Cardiac fibroblast (primary cell): ENCODE results near the gene JPH3.
"Not testable (repeated sequence)": the region's sequence is repeated elsewhere in the genome, so short reads cannot be mapped to it uniquely, and the experiment has no call there.

Experiments
- DNase-seq, 2 donors: peaks; one replicate each; pipeline versions ENCODE4 v3.0.0 to v3.0.0-alpha.2; 2010; ENCODE audit warnings: low read depth in 2 of 2
- H3K4me3 ChIP-seq, 2 donors: replicated peaks in 1 of 2; 1 replicate in 1 of 2; 2 replicates in 1 of 2; pipeline ENCODE4 v1.5.1; 2011; ENCODE audit warnings: low read depth in 2 of 2, low read length in 2 of 2, mild to moderate bottlenecking in 2 of 2, moderate library complexity in 1 of 2
- TF ChIP-seq, protein P1 (sequence below): IDR thresholded peaks from one replicate; pipeline ENCODE4 v1.5.1; 2011; ENCODE audit warnings: low read depth, mild to moderate bottlenecking, low read length, inconsistent platforms

JPH3 gene

DNA sequence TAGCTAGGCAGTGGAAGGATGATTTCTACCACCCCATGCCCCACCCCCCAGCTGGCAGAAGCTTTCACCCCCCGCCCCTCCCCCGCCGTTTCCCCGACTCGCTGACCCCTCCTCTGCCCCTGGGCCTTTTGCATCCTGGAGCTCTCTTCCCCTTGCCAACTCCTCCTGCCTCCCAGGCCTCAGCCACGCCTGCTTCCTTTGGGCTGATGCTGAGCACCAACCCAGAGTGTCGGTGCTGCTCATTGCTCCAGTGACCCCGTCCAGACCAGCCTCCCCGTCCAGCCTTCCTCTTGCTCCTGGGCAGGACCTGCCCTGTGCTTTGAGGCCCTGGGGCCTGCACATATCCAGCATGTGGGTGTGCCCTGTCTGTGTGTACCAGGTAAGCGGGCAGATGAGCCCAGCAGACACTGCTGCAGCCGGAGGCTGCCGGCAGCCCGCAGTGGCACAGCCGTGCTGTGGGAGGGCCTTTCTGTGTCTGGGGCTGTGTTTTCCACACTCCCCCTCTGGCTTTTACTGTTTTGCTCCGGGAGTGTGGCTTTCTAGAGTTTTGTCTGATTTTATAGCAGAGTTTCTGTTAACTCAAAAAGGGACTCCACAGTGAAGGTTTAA is 72.9 kb downstream of the JPH3 start:
- DNase-seq, result peak in 1 of 2 donors; percentile 20
- TF ChIP-seq, protein P1, sequence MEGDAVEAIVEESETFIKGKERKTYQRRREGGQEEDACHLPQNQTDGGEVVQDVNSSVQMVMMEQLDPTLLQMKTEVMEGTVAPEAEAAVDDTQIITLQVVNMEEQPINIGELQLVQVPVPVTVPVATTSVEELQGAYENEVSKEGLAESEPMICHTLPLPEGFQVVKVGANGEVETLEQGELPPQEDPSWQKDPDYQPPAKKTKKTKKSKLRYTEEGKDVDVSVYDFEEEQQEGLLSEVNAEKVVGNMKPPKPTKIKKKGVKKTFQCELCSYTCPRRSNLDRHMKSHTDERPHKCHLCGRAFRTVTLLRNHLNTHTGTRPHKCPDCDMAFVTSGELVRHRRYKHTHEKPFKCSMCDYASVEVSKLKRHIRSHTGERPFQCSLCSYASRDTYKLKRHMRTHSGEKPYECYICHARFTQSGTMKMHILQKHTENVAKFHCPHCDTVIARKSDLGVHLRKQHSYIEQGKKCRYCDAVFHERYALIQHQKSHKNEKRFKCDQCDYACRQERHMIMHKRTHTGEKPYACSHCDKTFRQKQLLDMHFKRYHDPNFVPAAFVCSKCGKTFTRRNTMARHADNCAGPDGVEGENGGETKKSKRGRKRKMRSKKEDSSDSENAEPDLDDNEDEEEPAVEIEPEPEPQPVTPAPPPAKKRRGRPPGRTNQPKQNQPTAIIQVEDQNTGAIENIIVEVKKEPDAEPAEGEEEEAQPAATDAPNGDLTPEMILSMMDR, result no peak

GRCh38 chr16:87677830-87678229 is 75.5 kb downstream of the JPH3 start:
- DNase-seq, result no peak
- H3K4me3 ChIP-seq, result no peak overlapping the region
- TF ChIP-seq, protein P1, result no peak

More for the DNA sequence above, 72.9 kb downstream of the JPH3 start:
- H3K4me3 ChIP-seq, result no peak overlapping the region

GRCh38 chr16:87678618-87679017 is 76.3 kb downstream of the JPH3 start:
- TF ChIP-seq, protein P1, result no peak
- H3K4me3 ChIP-seq, result no peak overlapping the region
- peak in 1 of 2 donors; percentile 5 for DNase-seq

GRCh38 chr16:87679593-87680271 is 77.4 kb downstream of the JPH3 start:
- DNase-seq, result no peak
- TF ChIP-seq, protein P1, result no peak

GRCh38 chr16:87680272-87680644 is 78.0 kb downstream of the JPH3 start:
- no peak overlapping the region for H3K4me3 ChIP-seq
- TF ChIP-seq, protein P1, result no peak

More at GRCh38 chr16:87679593-87680271, 77.4 kb downstream of the JPH3 start:
- no peak overlapping the region for H3K4me3 ChIP-seq

GRCh38 chr16:87681051-87681602 is 78.8 kb downstream of the JPH3 start:
- H3K4me3 ChIP-seq, DNase-seq: not testable (repeated sequence)

More at GRCh38 chr16:87680272-87680644, 78.0 kb downstream of the JPH3 start:
- DNase-seq, result no peak

- TF ChIP-seq, protein P1, result peak; percentile 59
- no peak overlapping the region for H3K4me3 ChIP-seq
- peak; percentile 74 for DNase-seq
These were observed 79.8 kb downstream of the JPH3 start for GRCh38 chr16:87681981-87682570.
